ENCODE measurements around the gene HAUS6.
A peak's percentile ranks its signal among the peaks of the same experiment; 100 is the strongest.

The HAUS6 gene

GRCh38 chr9:19136129-19136528 is 33.4 kb upstream of the HAUS6 start:
- no peak overlapping the region for H3K9ac ChIP-seq (ENCODE audit: low read depth in 1 of 2, low read length in 2 of 2)
- H3K36me3 ChIP-seq (ENCODE audit: control insufficient read depth in 2 of 2, insufficient read depth in 2 of 2, low read length in 2 of 2) = no peaks in the 10 kb centered on the region
- H3K27ac ChIP-seq (ENCODE audit: low read depth in 2 of 2, low read length in 2 of 2) = no peak overlapping the region
- no peaks in the 10 kb centered on the region for H3K9me3 ChIP-seq (ENCODE audit: control insufficient read depth in 2 of 2, low read length in 2 of 2)
- no peaks in the 10 kb centered on the region for H3K4me1 ChIP-seq (ENCODE audit: control insufficient read depth in 2 of 2, insufficient read depth in 2 of 2, low read length in 2 of 2)
- H3K27me3 ChIP-seq (ENCODE audit: control insufficient read depth in 2 of 2, insufficient read depth in 2 of 2, low read length in 2 of 2) = no peaks in the 10 kb centered on the region
- no peak overlapping the region for H3K4me3 ChIP-seq (ENCODE audit: low read length in 2 of 2)

GRCh38 chr9:19133549-19134345 is 31.0 kb upstream of the HAUS6 start:
- Histone ChIP-seq H3K9ac (ENCODE audit: low read depth in 1 of 2, low read length in 2 of 2) (no peak overlapping the region), H3K36me3 (ENCODE audit: control insufficient read depth in 2 of 2, insufficient read depth in 2 of 2, low read length in 2 of 2) (no peaks in the 10 kb centered on the region), H3K4me1 (ENCODE audit: control insufficient read depth in 2 of 2, insufficient read depth in 2 of 2, low read length in 2 of 2) (no peaks in the 10 kb centered on the region), H3K27ac (ENCODE audit: low read depth in 2 of 2, low read length in 2 of 2) (no peak overlapping the region), H3K4me3 (ENCODE audit: low read length in 2 of 2) (no peak overlapping the region), H3K27me3 (ENCODE audit: control insufficient read depth in 2 of 2, insufficient read depth in 2 of 2, low read length in 2 of 2) (no peaks in the 10 kb centered on the region), H3K9me3 (ENCODE audit: control insufficient read depth in 2 of 2, low read length in 2 of 2) (no peaks in the 10 kb centered on the region)

DNA sequence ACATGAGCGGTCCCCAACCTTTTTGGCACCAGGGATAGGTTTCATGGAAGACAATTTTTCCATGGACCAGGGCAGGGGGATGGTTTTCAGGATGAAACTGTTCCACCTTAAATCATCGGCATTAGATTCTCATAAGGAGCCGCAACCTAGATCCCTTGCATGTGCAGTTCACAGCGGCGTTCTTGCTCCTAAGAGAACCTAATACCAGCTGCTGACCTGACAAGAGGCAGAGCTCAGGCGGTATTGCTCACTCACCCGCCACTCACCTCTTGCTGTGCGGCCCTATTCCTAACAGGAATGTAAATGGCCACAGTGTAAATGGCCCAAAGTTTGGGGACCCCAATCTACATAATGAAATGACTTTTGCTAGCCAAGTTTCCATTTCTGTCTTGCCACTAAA is 27.7 kb upstream of the HAUS6 start:
- Histone ChIP-seq H3K4me3 (ENCODE audit: low read length in 2 of 2) (no peak overlapping the region), H3K9ac (ENCODE audit: low read depth in 1 of 2, low read length in 2 of 2) (no peak overlapping the region), H3K27ac (ENCODE audit: low read depth in 2 of 2, low read length in 2 of 2) (no peak overlapping the region)

DNA sequence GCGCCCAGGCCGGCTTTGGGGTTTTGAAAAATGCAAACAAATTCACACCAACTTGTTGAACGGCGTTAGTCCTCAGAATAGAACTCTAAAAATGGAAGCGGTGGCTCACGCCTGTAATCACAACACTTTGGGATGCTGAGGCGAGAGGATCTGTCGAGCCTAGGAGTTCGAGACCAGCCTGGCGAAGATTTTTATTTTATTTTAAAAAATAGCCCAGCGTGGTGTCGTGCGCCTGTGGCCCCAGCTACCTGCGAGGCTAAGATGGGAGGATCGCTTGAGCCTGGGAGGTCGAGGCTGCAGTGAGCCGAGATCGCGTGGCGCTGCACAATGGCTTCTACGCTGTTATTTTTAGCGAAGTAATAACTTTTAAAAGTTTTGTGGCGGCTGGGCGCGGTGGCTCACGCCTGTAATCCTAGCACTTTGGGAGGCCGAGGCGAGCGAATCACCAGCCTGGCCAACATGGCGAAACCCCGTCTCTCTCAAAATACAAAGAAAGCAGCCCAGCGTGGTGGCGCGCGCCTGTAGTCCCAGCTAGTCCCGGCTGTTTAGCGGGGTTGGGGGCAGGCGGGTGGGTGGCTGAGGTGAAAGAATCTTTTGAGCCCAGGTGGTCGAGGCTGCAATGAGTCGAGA is 25.3 kb upstream of the HAUS6 start:
- Histone ChIP-seq H3K4me1 (ENCODE audit: control insufficient read depth in 2 of 2, insufficient read depth in 2 of 2, low read length in 2 of 2) (peaks cover 0 to 4% of the 10 kb centered on the region in 2 donors), H3K9ac (ENCODE audit: low read depth in 1 of 2, low read length in 2 of 2) (peak overlapping the region; percentile 72 to 97), H3K36me3 (ENCODE audit: control insufficient read depth in 2 of 2, insufficient read depth in 2 of 2, low read length in 2 of 2) (peaks cover 5 to 10% of the 10 kb centered on the region in 2 donors)

More for the DNA sequence above, 27.7 kb upstream of the HAUS6 start:
- Histone ChIP-seq H3K9me3 (ENCODE audit: control insufficient read depth in 2 of 2, low read length in 2 of 2) (no peaks in the 10 kb centered on the region), H3K4me1 (ENCODE audit: control insufficient read depth in 2 of 2, insufficient read depth in 2 of 2, low read length in 2 of 2) (peaks cover 0 to 4% of the 10 kb centered on the region in 2 donors), H3K36me3 (ENCODE audit: control insufficient read depth in 2 of 2, insufficient read depth in 2 of 2, low read length in 2 of 2) (peaks cover 0 to 4% of the 10 kb centered on the region in 2 donors), H3K27me3 (ENCODE audit: control insufficient read depth in 2 of 2, insufficient read depth in 2 of 2, low read length in 2 of 2) (no peaks in the 10 kb centered on the region)

GRCh38 chr9:19124430-19124793 is 21.7 kb upstream of the HAUS6 start:
- no peaks in the 10 kb centered on the region for H3K27me3 ChIP-seq (ENCODE audit: control insufficient read depth in 2 of 2, insufficient read depth in 2 of 2, low read length in 2 of 2)
- H3K9ac ChIP-seq (ENCODE audit: low read depth in 1 of 2, low read length in 2 of 2) = no peak overlapping the region
- peak overlapping the region in 1 of 2 donors; percentile 32 for H3K4me3 ChIP-seq (ENCODE audit: low read length in 2 of 2)
- no peaks in the 10 kb centered on the region for H3K9me3 ChIP-seq (ENCODE audit: control insufficient read depth in 2 of 2, low read length in 2 of 2)
- no peak overlapping the region for H3K27ac ChIP-seq (ENCODE audit: low read depth in 2 of 2, low read length in 2 of 2)
- H3K4me1 ChIP-seq (ENCODE audit: control insufficient read depth in 2 of 2, insufficient read depth in 2 of 2, low read length in 2 of 2) = peaks cover 0 to 4% of the 10 kb centered on the region in 2 donors
- H3K36me3 ChIP-seq (ENCODE audit: control insufficient read depth in 2 of 2, insufficient read depth in 2 of 2, low read length in 2 of 2) = peaks cover 27 to 37% of the 10 kb centered on the region in 2 donors

More for the DNA sequence above, 25.3 kb upstream of the HAUS6 start:
- H3K27me3 ChIP-seq (ENCODE audit: control insufficient read depth in 2 of 2, insufficient read depth in 2 of 2, low read length in 2 of 2) = no peaks in the 10 kb centered on the region
- H3K4me3 ChIP-seq (ENCODE audit: low read length in 2 of 2) = peak overlapping the region; percentile 80 to 92
- no peaks in the 10 kb centered on the region for H3K9me3 ChIP-seq (ENCODE audit: control insufficient read depth in 2 of 2, low read length in 2 of 2)
- H3K27ac ChIP-seq (ENCODE audit: low read depth in 2 of 2, low read length in 2 of 2) = peak overlapping the region; percentile 90 to 91

GRCh38 chr9:19122490-19123042 is 19.9 kb upstream of the HAUS6 start:
- H3K27me3 ChIP-seq (ENCODE audit: control insufficient read depth in 2 of 2, insufficient read depth in 2 of 2, low read length in 2 of 2) = no peaks in the 10 kb centered on the region
- H3K27ac ChIP-seq (ENCODE audit: low read depth in 2 of 2, low read length in 2 of 2) = no peak overlapping the region

GRCh38 chr9:19120877-19121276 is 18.2 kb upstream of the HAUS6 start:
- Histone ChIP-seq H3K4me1 (ENCODE audit: control insufficient read depth in 2 of 2, insufficient read depth in 2 of 2, low read length in 2 of 2) (peaks cover 0 to under 1% of the 10 kb centered on the region in 2 donors), H3K36me3 (ENCODE audit: control insufficient read depth in 2 of 2, insufficient read depth in 2 of 2, low read length in 2 of 2) (peaks cover 54 to 65% of the 10 kb centered on the region in 2 donors), H3K27ac (ENCODE audit: low read depth in 2 of 2, low read length in 2 of 2) (no peak overlapping the region), H3K27me3 (ENCODE audit: control insufficient read depth in 2 of 2, insufficient read depth in 2 of 2, low read length in 2 of 2) (no peaks in the 10 kb centered on the region), H3K9ac (ENCODE audit: low read depth in 1 of 2, low read length in 2 of 2) (no peak overlapping the region), H3K9me3 (ENCODE audit: control insufficient read depth in 2 of 2, low read length in 2 of 2) (no peaks in the 10 kb centered on the region), H3K4me3 (ENCODE audit: low read length in 2 of 2) (no peak overlapping the region)

More at GRCh38 chr9:19122490-19123042, 19.9 kb upstream of the HAUS6 start:
- H3K9ac ChIP-seq (ENCODE audit: low read depth in 1 of 2, low read length in 2 of 2) = no peak overlapping the region
- no peaks in the 10 kb centered on the region for H3K9me3 ChIP-seq (ENCODE audit: control insufficient read depth in 2 of 2, low read length in 2 of 2)
- H3K36me3 ChIP-seq (ENCODE audit: control insufficient read depth in 2 of 2, insufficient read depth in 2 of 2, low read length in 2 of 2) = peaks cover 39 to 52% of the 10 kb centered on the region in 2 donors
- peaks cover 0 to 4% of the 10 kb centered on the region in 2 donors for H3K4me1 ChIP-seq (ENCODE audit: control insufficient read depth in 2 of 2, insufficient read depth in 2 of 2, low read length in 2 of 2)
- H3K4me3 ChIP-seq (ENCODE audit: low read length in 2 of 2) = no peak overlapping the region

DNA sequence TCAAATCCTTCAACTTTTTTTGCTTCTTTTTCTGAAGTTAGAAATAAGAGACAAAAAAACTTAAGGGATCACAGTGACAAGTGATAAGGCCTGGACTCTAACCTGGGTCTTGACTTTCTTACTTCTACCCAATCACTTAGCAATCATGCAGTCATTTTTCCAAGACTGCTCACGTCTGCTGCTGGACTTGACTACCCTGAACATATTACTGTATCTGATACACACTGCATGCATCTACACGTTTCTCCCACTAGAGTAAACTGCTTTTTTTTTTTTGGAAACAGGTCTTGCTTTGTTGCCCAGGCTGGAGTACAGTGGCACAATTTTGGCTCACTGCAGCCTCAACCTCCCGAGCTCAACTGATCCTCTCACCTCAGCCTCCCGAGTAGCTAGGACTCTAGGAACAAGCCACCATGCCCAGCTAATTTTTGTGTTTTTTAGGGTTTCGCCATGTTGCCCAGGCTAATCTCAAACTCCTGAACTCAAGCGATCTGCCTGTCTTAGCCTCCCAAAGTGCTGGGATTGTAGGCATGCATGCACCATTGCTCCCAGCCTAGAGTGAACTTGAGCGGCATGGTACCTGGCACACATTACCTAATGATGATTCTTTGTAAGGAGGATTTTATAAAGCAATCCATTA is 17.2 kb upstream of the HAUS6 start:
- H3K9ac ChIP-seq (ENCODE audit: low read depth in 1 of 2, low read length in 2 of 2) = no peak overlapping the region
- no peaks in the 10 kb centered on the region for H3K27me3 ChIP-seq (ENCODE audit: control insufficient read depth in 2 of 2, insufficient read depth in 2 of 2, low read length in 2 of 2)
- peaks cover 58 to 69% of the 10 kb centered on the region in 2 donors for H3K36me3 ChIP-seq (ENCODE audit: control insufficient read depth in 2 of 2, insufficient read depth in 2 of 2, low read length in 2 of 2)
- H3K4me1 ChIP-seq (ENCODE audit: control insufficient read depth in 2 of 2, insufficient read depth in 2 of 2, low read length in 2 of 2) = no peaks in the 10 kb centered on the region
- no peaks in the 10 kb centered on the region for H3K9me3 ChIP-seq (ENCODE audit: control insufficient read depth in 2 of 2, low read length in 2 of 2)
- H3K4me3 ChIP-seq (ENCODE audit: low read length in 2 of 2) = no peak overlapping the region
- peak overlapping the region in 1 of 2 donors; percentile 30 for H3K27ac ChIP-seq (ENCODE audit: low read depth in 2 of 2, low read length in 2 of 2)

- peak overlapping the region in 1 of 2 donors; percentile 30 for H3K27ac ChIP-seq (ENCODE audit: low read depth in 2 of 2, low read length in 2 of 2)
- no peaks in the 10 kb centered on the region for H3K9me3 ChIP-seq (ENCODE audit: control insufficient read depth in 2 of 2, low read length in 2 of 2)
- no peak overlapping the region for H3K4me3 ChIP-seq (ENCODE audit: low read length in 2 of 2)
- no peaks in the 10 kb centered on the region for H3K4me1 ChIP-seq (ENCODE audit: control insufficient read depth in 2 of 2, insufficient read depth in 2 of 2, low read length in 2 of 2)
- peaks cover 58 to 73% of the 10 kb centered on the region in 2 donors for H3K36me3 ChIP-seq (ENCODE audit: control insufficient read depth in 2 of 2, insufficient read depth in 2 of 2, low read length in 2 of 2)
- H3K27me3 ChIP-seq (ENCODE audit: control insufficient read depth in 2 of 2, insufficient read depth in 2 of 2, low read length in 2 of 2) = no peaks in the 10 kb centered on the region
- H3K9ac ChIP-seq (ENCODE audit: low read depth in 1 of 2, low read length in 2 of 2) = no peak overlapping the region
These were observed 16.5 kb upstream of the HAUS6 start for GRCh38 chr9:19119246-19119645.

All from mucosa of rectum (tissue), 2 donors.